GM19099 (cell line): Measurements from ENCODE around the gene CR1L.

Experiments used
- POLR2A ChIP-seq: IDR thresholded peaks from 3 replicates; pipeline ENCODE4 v1.6.1; 2011; ENCODE audit warnings: low read depth; ENCODE audit not compliant: insufficient read length; ENCODE audit errors: extremely low read depth

The CR1L gene

GRCh38 chr1:207644852-207645634 is at the start of gene CR1L:
Gene CR1L (plus strand): TSS chr1:207645133. CDS start chr1:207645234, 101 bp downstream.
- no peak for TF ChIP-seq POLR2A

GRCh38 chr1:207603777-207604176 is 41.2 kb upstream of the CR1L start:
- TF ChIP-seq POLR2A, result no peak

- TF ChIP-seq POLR2A, result no peak
Observed at GRCh38 chr1:207605444-207606361, 39.2 kb upstream of the CR1L start.

GRCh38 chr1:207606362-207606755 is 38.6 kb upstream of the CR1L start:
- TF ChIP-seq POLR2A, result no peak

GRCh38 chr1:207612762-207613161 is 32.2 kb upstream of the CR1L start:
- no peak for TF ChIP-seq POLR2A

- no peak for TF ChIP-seq POLR2A
Observed at GRCh38 chr1:207619871-207620542, 24.9 kb upstream of the CR1L start.

- no peak for TF ChIP-seq POLR2A
Observed at GRCh38 chr1:207620543-207620893, 24.4 kb upstream of the CR1L start.

- no peak for TF ChIP-seq POLR2A
Observed at GRCh38 chr1:207626972-207627337, 18.0 kb upstream of the CR1L start.

- TF ChIP-seq POLR2A, result no peak
Observed at GRCh38 chr1:207627496-207627895, 17.4 kb upstream of the CR1L start.

- TF ChIP-seq POLR2A, result no peak
Observed at GRCh38 chr1:207628776-207629175, 16.2 kb upstream of the CR1L start.

GRCh38 chr1:207631137-207631536 is 13.8 kb upstream of the CR1L start:
- no peak for TF ChIP-seq POLR2A

- TF ChIP-seq POLR2A, result no peak
Observed at GRCh38 chr1:207633226-207633625, 11.7 kb upstream of the CR1L start.

- no peak for TF ChIP-seq POLR2A
Observed at GRCh38 chr1:207644166-207644851, 624 bp upstream of the CR1L start.

GRCh38 chr1:207645635-207646081 is 725 bp downstream of the CR1L start:
- TF ChIP-seq POLR2A, result no peak

- TF ChIP-seq POLR2A, result no peak
Observed at GRCh38 chr1:207646171-207646570, 1.2 kb downstream of the CR1L start.
